K562 (cell line): ENCODE measurements around the gene PACRG. TPM values are rescaled to one million over a fixed set of nuclear protein-coding genes. Genes with fewer than 3 reads are reported as not detected.

Experiments
- ATAC-seq: fragments of 200-7000 bp; cut with Tn5 transposase; 3 replicates; pipeline ENCODE4 v1.9.1; 2020; ENCODE audit warnings: moderate library complexity
- BruUV-seq: library from RNA; stranded (reverse); fragments of 400-500 nt; replicated peaks from 2 replicates; lab custom pipeline; 2021; lab: Mats Ljungman, UMichigan
- CTCF ChIA-PET: fragments of 300-600 bp; formaldehyde crosslinking; extraction: SDS; loops from one replicate; lab custom pipeline; 2021; ENCODE audit warnings: low intra/inter-chr PET ratio; lab: Yijun Ruan, JAX
- POLR2A ChIA-PET: fragments of 300-600, 350-650 bp; sonication (Branson Sonifier 250); formaldehyde crosslinking; extraction: SDS; loops from one replicate; lab custom pipeline; 2021; ENCODE audit warnings: antibody characterized with exemption, inconsistent platforms; lab: Yijun Ruan, JAX
- DNase-seq, 4 experiments: peaks; one replicate each; pipeline versions ENCODE4 v3.0.0 to v3.0.0-alpha.2; 2011 to 2018; ENCODE audit warnings: low spot score in 3 of 4, mixed read lengths in 3 of 4; ENCODE audit errors: extremely low read depth in 1 of 4
- FAIRE-seq: peaks from 2 replicates; lab custom pipeline; 2011; peaks lifted over from hg19 to GRCh38; lab: Jason Lieb, UNC
- H2AFZ ChIP-seq: 2 replicates; pipeline ENCODE4 v1.6.0; 2011; ENCODE audit warnings: low read depth, low read length, control low read depth, inconsistent platforms
- H3K27ac ChIP-seq: fragments of 200-600 bp; 3 replicates; pipeline ENCODE4 v1.8.0; 2011; ENCODE audit warnings: low read depth, mild to moderate bottlenecking, control low read depth, inconsistent platforms, low read length, moderate library complexity, mixed read lengths; ENCODE audit errors: extremely low read depth
- H3K27me3 ChIP-seq, 2 experiments: fragments of 300-600 bp in 1 of 2; 2 replicates in 1 of 2; 3 replicates in 1 of 2; pipeline versions ENCODE4 v1.6.0 to v1.8.0; 2011; ENCODE audit warnings: inconsistent platforms in 2 of 2, low read length in 2 of 2, mild to moderate bottlenecking in 1 of 2, mixed read lengths in 1 of 2, moderate library complexity in 1 of 2; ENCODE audit not compliant: control insufficient read depth in 2 of 2, insufficient read depth in 2 of 2
- H3K36me3 ChIP-seq: fragments of 300-600 bp; 3 replicates; pipeline ENCODE4 v1.8.0; 2011; ENCODE audit warnings: mild to moderate bottlenecking, low read length, inconsistent platforms; ENCODE audit not compliant: control insufficient read depth, insufficient read depth
- H3K4me1 ChIP-seq, 2 experiments: fragments of 200-600 bp in 1 of 2; replicated peaks in 1 of 2; 2 replicates in 1 of 2; 3 replicates in 1 of 2; pipeline versions ENCODE4 v1.5.1 to v1.8.0; 2011; ENCODE audit warnings: inconsistent platforms in 2 of 2, low read length in 2 of 2, mild to moderate bottlenecking in 1 of 2, mixed read lengths in 1 of 2, moderate library complexity in 1 of 2; ENCODE audit not compliant: control insufficient read depth in 2 of 2, insufficient read depth in 2 of 2
- H3K4me2 ChIP-seq: 2 replicates; pipeline ENCODE4 v1.6.1; 2011; ENCODE audit warnings: low read length, control low read depth, inconsistent platforms, mixed read lengths; ENCODE audit not compliant: insufficient read depth
- H3K4me3 ChIP-seq: fragments of 200-600 bp; sonication (generic), shearing (Covaris generic); 2 replicates; pipeline ENCODE4 v1.5.1; 2016; ENCODE audit warnings: control low read depth, inconsistent platforms
- H3K79me2 ChIP-seq: fragments of 200-600 bp; 3 replicates; pipeline ENCODE4 v1.8.0; 2011; ENCODE audit warnings: low read length, inconsistent platforms; ENCODE audit not compliant: control insufficient read depth, insufficient read depth
- H3K9ac ChIP-seq, 2 experiments: 2 replicates each; pipeline versions ENCODE4 v1.6.0 to v1.6.1; 2011; ENCODE audit warnings: low read depth in 2 of 2, low read length in 2 of 2, control low read depth in 1 of 2, inconsistent platforms in 1 of 2, mild to moderate bottlenecking in 1 of 2, mixed read lengths in 1 of 2; ENCODE audit not compliant: insufficient read depth in 1 of 2
- H3K9me1 ChIP-seq: one replicate; pipeline ENCODE4 v1.6.0; 2011; ENCODE audit warnings: inconsistent platforms, mild to moderate bottlenecking, low read length, moderate library complexity; ENCODE audit not compliant: control insufficient read depth, insufficient read depth
- H3K9me3 ChIP-seq: replicated peaks from 2 replicates; pipeline ENCODE4 v1.5.1; 2011; ENCODE audit warnings: low read depth, low read length, inconsistent platforms; ENCODE audit not compliant: control insufficient read depth, insufficient read depth
- H4K20me1 ChIP-seq: replicated peaks from 2 replicates; pipeline ENCODE4 v1.6.1; 2011; ENCODE audit warnings: low read length, inconsistent platforms, mixed read lengths; ENCODE audit not compliant: control insufficient read depth, insufficient read depth
- CBFA2T2 ChIP-seq: fragments of 450-650 bp; conservative IDR thresholded peaks from 2 replicates; pipeline ENCODE4 v1.6.1; 2017; ENCODE audit warnings: mild to moderate bottlenecking
- DDX20 ChIP-seq: fragments of 450-650 bp; IDR thresholded peaks from 2 replicates; pipeline ENCODE4 v1.6.1; 2016; ENCODE audit warnings: missing genetic modification characterization, low read depth, mild to moderate bottlenecking, missing compliant biosample characterization, moderate library complexity
- NBN ChIP-seq: fragments of 450-650 bp; IDR thresholded peaks from 2 replicates; pipeline ENCODE4 v1.6.1; 2016; ENCODE audit warnings: low read depth, mild to moderate bottlenecking
- NR2C1 ChIP-seq, 2 experiments: fragments of 450-650 bp; IDR thresholded peaks; 2 replicates each; pipeline ENCODE4 v1.6.1; 2017; ENCODE audit warnings: mild to moderate bottlenecking in 2 of 2, antibody characterized with exemption in 1 of 2, inconsistent platforms in 1 of 2, missing compliant biosample characterization in 1 of 2, missing genetic modification characterization in 1 of 2
- PCBP1 ChIP-seq: fragments of 200-400 bp; formaldehyde crosslinking; IDR thresholded peaks from 2 replicates; pipeline ENCODE4 v1.6.1; 2018; ENCODE audit warnings: mild to moderate bottlenecking, low read depth, low read length; ENCODE audit not compliant: poor library complexity, severe bottlenecking
- SPI1 ChIP-seq: IDR thresholded peaks from 2 replicates; pipeline ENCODE4 v1.6.1; 2011; ENCODE audit warnings: low read depth, low read length, control low read depth, borderline replicate concordance
- STAG1 ChIP-seq: sonication (generic); formaldehyde crosslinking; IDR thresholded peaks from 2 replicates; pipeline ENCODE4 v1.5.0; 2020; ENCODE audit warnings: missing genetic modification reagents, borderline replicate concordance
- TAL1 ChIP-seq: fragments of 450-650 bp; IDR thresholded peaks from 2 replicates; pipeline ENCODE4 v1.6.1; 2016; ENCODE audit warnings: mild to moderate bottlenecking
- ZNF224 ChIP-seq: sonication (generic); formaldehyde crosslinking; IDR thresholded peaks from 2 replicates; pipeline ENCODE4 v1.8.0; 2022; ENCODE audit warnings: mild to moderate bottlenecking, missing genetic modification reagents
- ZNF23 ChIP-seq: fragments of 250-450 bp; sonication (Bioruptor Pico); IDR thresholded peaks from 2 replicates; pipeline ENCODE4 v1.4.0; 2020; ENCODE audit warnings: mild to moderate bottlenecking
- WGBS: fragments of 100-300 bp; shearing (Covaris generic); methylation state at CpG from one replicate; pipeline ENCODE4 v1.1.6; 2016; ENCODE audit warnings: low coverage, mixed read lengths; ENCODE audit not compliant: insufficient coverage; ENCODE audit errors: missing lambda C conversion rate; 5-methylcytosine and 5-hydroxymethylcytosine counted together
- in situ Hi-C: fragments of 300-500 bp; cut with MboI; formaldehyde crosslinking; loops from 4 replicates; pipeline ENCODE4 v1.15.0; 2018; ENCODE audit warnings: inconsistent platforms, mixed read lengths
- intact Hi-C: fragments of 100-400 bp; cut with micrococcal nuclease; formaldehyde crosslinking; loops from 2 replicates; pipeline ENCODE4 v1.14.2; 2022
- polyA plus RNA-seq, 8 experiments: library from polyadenylated mRNA; depleted of rRNA in 4 of 8; stranded (reverse) in 5 of 8; unstranded in 3 of 8; fragments of >200 nt; fragmentation: Nextera tagmentation in 2 of 8; fragmentation: Illumina TruSeq in 1 of 8; extraction: Ambion mirVana in 2 of 8; extraction: Trizol in 1 of 8; gene quantifications; 2 replicates each; pipeline versions ENCODE4 v1.2.1 to v1.2.3, GENCODE V29; 2011 to 2014; ENCODE audit warnings: inconsistent platforms in 1 of 8, missing spikeins in 1 of 8
- total RNA-seq, 7 experiments: library from RNA; depleted of rRNA in 6 of 7; stranded (reverse); fragments of >200 nt in 6 of 7; fragmentation: Illumina TruSeq in 2 of 7; extraction: Trizol in 2 of 7; gene quantifications; 2 replicates each; pipeline versions ENCODE4 v1.2.1 to v1.2.3, GENCODE V29; 2011 to 2021; ENCODE audit warnings: low replicate concordance in 1 of 7
- TF ChIP-seq, protein P1 (sequence below): conservative IDR thresholded peaks from 2 replicates; pipeline ENCODE4 v1.6.1; 2011; ENCODE audit warnings: low read depth, mild to moderate bottlenecking, low read length; ENCODE audit not compliant: control insufficient read depth
- TF ChIP-seq, protein P2 (sequence below): fragments of 150-350 bp; IDR thresholded peaks from 2 replicates; pipeline ENCODE4 v1.6.1; 2014; ENCODE audit warnings: low read depth, mild to moderate bottlenecking, low read length, borderline replicate concordance
- TF ChIP-seq, protein P3 (sequence below): fragments of 250-450 bp; sonication (Bioruptor Pico); IDR thresholded peaks from 2 replicates; pipeline ENCODE4 v1.4.0; 2020; ENCODE audit warnings: mild to moderate bottlenecking, moderate library complexity, borderline replicate concordance

The PACRG gene
- total and polyA plus RNA-seq, 9 of the 15 experiments (the other 6 are each of a cell fraction or from before 2014, with no cell fraction given) = 0.04 TPM; not detected in 8

DNA sequence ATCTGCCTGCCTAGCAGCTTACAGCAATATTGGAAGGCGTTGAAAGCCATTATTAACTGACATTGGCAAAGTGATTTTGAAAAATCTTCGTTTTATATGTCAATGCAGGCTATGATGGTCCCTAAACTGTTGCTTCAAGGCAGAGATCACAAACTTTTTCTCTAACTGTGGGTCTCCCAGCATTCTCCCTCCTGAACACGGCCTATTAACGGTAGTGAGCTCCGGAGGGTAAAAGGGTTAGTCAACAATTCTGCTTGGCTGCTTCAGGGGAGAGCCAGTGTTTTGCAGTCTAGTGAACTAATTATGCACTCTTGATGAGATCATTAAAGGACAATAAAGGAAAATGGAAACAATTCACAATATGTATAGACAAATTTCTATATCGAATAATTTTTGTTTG is 424.9 kb downstream of the PACRG start (continued):
- TF ChIP-seq ZNF23 (CRISPR knock-in tag) (no peak), DDX20 (tag) (no peak)
- TF ChIP-seq, protein P1, sequence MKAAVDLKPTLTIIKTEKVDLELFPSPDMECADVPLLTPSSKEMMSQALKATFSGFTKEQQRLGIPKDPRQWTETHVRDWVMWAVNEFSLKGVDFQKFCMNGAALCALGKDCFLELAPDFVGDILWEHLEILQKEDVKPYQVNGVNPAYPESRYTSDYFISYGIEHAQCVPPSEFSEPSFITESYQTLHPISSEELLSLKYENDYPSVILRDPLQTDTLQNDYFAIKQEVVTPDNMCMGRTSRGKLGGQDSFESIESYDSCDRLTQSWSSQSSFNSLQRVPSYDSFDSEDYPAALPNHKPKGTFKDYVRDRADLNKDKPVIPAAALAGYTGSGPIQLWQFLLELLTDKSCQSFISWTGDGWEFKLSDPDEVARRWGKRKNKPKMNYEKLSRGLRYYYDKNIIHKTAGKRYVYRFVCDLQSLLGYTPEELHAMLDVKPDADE = no peak

DNA sequence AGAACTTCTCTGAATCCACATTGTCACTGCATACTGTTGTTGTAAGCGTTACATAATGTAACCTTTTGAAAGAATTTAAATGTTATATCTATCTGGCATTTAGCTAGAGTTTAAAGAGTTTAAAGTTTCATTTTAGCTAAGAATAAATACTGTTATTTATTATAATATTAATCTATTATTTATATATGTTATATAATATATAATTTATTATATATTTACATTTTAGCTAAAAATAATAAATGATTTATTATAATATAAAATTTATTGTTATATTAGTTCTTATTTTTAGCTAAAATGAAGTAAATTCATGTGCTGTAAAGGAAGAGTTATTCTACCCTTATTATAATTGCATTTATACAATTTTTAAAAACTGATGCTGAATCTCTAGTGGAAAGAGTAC is 431.3 kb downstream of the PACRG start:
- Histone ChIP-seq H3K4me1 (no peaks in the 10 kb centered on the region), H2AFZ (no peak overlapping the region), H3K79me2 (no peaks in the 10 kb centered on the region), H3K4me3 (no peak overlapping the region), H3K27me3 (peaks cover 5 to 25% of the 10 kb centered on the region in 2 experiments; a peak in 4 of 5 replicates), H4K20me1 (no peaks in the 10 kb centered on the region), H3K4me2 (no peak overlapping the region), H3K9me1 (no peaks in the 10 kb centered on the region), H3K36me3 (no peaks in the 10 kb centered on the region), H3K27ac (no peak overlapping the region), H3K9ac (no peak overlapping the region), H3K9me3 (no peaks in the 10 kb centered on the region)
- in situ Hi-C loops (no loop called here), intact Hi-C loops (no loop called here)
- no peak for DNase-seq
- FAIRE-seq = no peak
- ChIA-PET POLR2A (interaction anchor here (0.6 to 1.8 kb wide), 2 partner anchors 8 to 19 kb away, joined by 3 to 4 read pairs; no protein-coding TSS in a partner anchor), CTCF (no interaction called here)
- WGBS = 0% methylated on average over 1 of the region's 1 CpG
- no peak for ATAC-seq
- no TSS peak for BruUV-seq
- TF ChIP-seq ZNF224 (CRISPR knock-in tag) (no peak), CBFA2T2 (no peak), TAL1 (no peak), SPI1 (no peak), STAG1 (CRISPR knock-in tag) (no peak), NR2C1 (IDR thresholded peaks at IDR 0.05) (no peak), NR2C1 (tag; IDR thresholded peaks at IDR 0.05) (no peak), PCBP1 (no peak), NBN (no peak)
- TF ChIP-seq, protein P2, sequence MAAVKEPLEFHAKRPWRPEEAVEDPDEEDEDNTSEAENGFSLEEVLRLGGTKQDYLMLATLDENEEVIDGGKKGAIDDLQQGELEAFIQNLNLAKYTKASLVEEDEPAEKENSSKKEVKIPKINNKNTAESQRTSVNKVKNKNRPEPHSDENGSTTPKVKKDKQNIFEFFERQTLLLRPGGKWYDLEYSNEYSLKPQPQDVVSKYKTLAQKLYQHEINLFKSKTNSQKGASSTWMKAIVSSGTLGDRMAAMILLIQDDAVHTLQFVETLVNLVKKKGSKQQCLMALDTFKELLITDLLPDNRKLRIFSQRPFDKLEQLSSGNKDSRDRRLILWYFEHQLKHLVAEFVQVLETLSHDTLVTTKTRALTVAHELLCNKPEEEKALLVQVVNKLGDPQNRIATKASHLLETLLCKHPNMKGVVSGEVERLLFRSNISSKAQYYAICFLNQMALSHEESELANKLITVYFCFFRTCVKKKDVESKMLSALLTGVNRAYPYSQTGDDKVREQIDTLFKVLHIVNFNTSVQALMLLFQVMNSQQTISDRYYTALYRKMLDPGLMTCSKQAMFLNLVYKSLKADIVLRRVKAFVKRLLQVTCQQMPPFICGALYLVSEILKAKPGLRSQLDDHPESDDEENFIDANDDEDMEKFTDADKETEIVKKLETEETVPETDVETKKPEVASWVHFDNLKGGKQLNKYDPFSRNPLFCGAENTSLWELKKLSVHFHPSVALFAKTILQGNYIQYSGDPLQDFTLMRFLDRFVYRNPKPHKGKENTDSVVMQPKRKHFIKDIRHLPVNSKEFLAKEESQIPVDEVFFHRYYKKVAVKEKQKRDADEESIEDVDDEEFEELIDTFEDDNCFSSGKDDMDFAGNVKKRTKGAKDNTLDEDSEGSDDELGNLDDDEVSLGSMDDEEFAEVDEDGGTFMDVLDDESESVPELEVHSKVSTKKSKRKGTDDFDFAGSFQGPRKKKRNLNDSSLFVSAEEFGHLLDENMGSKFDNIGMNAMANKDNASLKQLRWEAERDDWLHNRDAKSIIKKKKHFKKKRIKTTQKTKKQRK = no peak
- TF ChIP-seq, protein P3, sequence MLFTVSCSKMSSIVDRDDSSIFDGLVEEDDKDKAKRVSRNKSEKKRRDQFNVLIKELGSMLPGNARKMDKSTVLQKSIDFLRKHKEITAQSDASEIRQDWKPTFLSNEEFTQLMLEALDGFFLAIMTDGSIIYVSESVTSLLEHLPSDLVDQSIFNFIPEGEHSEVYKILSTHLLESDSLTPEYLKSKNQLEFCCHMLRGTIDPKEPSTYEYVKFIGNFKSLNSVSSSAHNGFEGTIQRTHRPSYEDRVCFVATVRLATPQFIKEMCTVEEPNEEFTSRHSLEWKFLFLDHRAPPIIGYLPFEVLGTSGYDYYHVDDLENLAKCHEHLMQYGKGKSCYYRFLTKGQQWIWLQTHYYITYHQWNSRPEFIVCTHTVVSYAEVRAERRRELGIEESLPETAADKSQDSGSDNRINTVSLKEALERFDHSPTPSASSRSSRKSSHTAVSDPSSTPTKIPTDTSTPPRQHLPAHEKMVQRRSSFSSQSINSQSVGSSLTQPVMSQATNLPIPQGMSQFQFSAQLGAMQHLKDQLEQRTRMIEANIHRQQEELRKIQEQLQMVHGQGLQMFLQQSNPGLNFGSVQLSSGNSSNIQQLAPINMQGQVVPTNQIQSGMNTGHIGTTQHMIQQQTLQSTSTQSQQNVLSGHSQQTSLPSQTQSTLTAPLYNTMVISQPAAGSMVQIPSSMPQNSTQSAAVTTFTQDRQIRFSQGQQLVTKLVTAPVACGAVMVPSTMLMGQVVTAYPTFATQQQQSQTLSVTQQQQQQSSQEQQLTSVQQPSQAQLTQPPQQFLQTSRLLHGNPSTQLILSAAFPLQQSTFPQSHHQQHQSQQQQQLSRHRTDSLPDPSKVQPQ = no peak
